ENCODE measurements around the gene LAMB4. TPM values are rescaled to one million over a fixed set of nuclear protein-coding genes. Genes with fewer than 3 reads are reported as not detected.

Gene LAMB4
- total and polyA plus RNA-seq, 7 experiments from 2014 or later = 0.17 TPM; not detected in 6

- Mint-ChIP-seq H3K27ac (peak overlapping the region; percentile 18 to 89 (median 81)), H3K27me3 (peaks cover 0 to 24% (median 5%) of the 10 kb centered on the region in 5 donors), H3K4me1 (peaks cover 9 to 24% (median 17%) of the 10 kb centered on the region in 7 donors), H3K9me3 (peaks cover 0 to 5% (median 0%) of the 10 kb centered on the region in 11 donors), H3K4me3 (peak overlapping the region in 6 of 10 donors; percentile 18 to 69 (median 40)), H3K36me3 (peaks cover 0 to 13% (median 0%) of the 10 kb centered on the region in 5 donors)
- Histone ChIP-seq H3K4me3 (ENCODE audit: low read length) (no peak overlapping the region), H3K4me1 (ENCODE audit: control insufficient read depth in 2 of 2, insufficient read depth in 2 of 2, low read length in 2 of 2) (peaks cover 0 to 9% of the 10 kb centered on the region in 2 donors), H3K9me3 (ENCODE audit: control insufficient read depth in 2 of 3, low read length in 3 of 3) (no peaks in the 10 kb centered on the region), H3K27ac (ENCODE audit: low read depth, low read length) (no peak overlapping the region), H3K27me3 (ENCODE audit: control insufficient read depth in 2 of 2, insufficient read depth in 2 of 2, low read length in 2 of 2) (no peaks in the 10 kb centered on the region), H3K36me3 (ENCODE audit: control insufficient read depth in 2 of 3, insufficient read depth in 3 of 3, low read length in 3 of 3) (no peaks in the 10 kb centered on the region)
- POLR2A ChIA-PET = no interaction called here
- CTCF ChIA-PET = interaction anchor here (1.4 kb wide), 1 partner anchor 10 kb away, joined by 9 read pairs; no protein-coding TSS in a partner anchor
- intact Hi-C loops (cut with micrococcal nuclease) = no loop called here
- DNase-seq = no peak
- ATAC-seq = peak; percentile 68
Observed at GRCh38 chr7:108136191-108136688, 6.1 kb upstream of the LAMB4 start.

GRCh38 chr7:108135446-108136190, 5.5 kb upstream of the LAMB4 start:
- H3K9me3 Mint-ChIP-seq = peaks cover 0 to 5% (median 0%) of the 10 kb centered on the region in 11 donors
- H3K27me3 Mint-ChIP-seq = peaks cover 0 to 26% (median 5%) of the 10 kb centered on the region in 5 donors
- ATAC-seq = peak; percentile 77
- CTCF ChIA-PET = interaction anchor here (1.4 kb wide), 1 partner anchor 11 kb away, joined by 9 read pairs; no protein-coding TSS in a partner anchor
- no peaks in the 10 kb centered on the region for H3K27me3 ChIP-seq (ENCODE audit: control insufficient read depth in 2 of 2, insufficient read depth in 2 of 2, low read length in 2 of 2)
- peak overlapping the region; percentile 18 to 89 (median 81) for H3K27ac Mint-ChIP-seq
- H3K36me3 ChIP-seq (ENCODE audit: control insufficient read depth in 2 of 3, insufficient read depth in 3 of 3, low read length in 3 of 3) = no peaks in the 10 kb centered on the region
- peaks cover 0 to 13% (median 0%) of the 10 kb centered on the region in 5 donors for H3K36me3 Mint-ChIP-seq
- DNase-seq = peak in 4 of 9 donors; percentile 15 to 32 (median 24)
- no peak overlapping the region for H3K27ac ChIP-seq (ENCODE audit: low read depth, low read length)
- POLR2A ChIA-PET = interaction anchor here (0.6 kb wide), 1 partner anchor 93 kb away, joined by 4 read pairs; no protein-coding TSS in a partner anchor
- no peak overlapping the region for H3K4me3 ChIP-seq (ENCODE audit: low read length)
- intact Hi-C loops (cut with micrococcal nuclease) = no loop called here
- H3K4me1 Mint-ChIP-seq = peaks cover 9 to 24% (median 17%) of the 10 kb centered on the region in 7 donors
- peak overlapping the region in 7 of 10 donors; percentile 0 to 69 (median 40) for H3K4me3 Mint-ChIP-seq
- H3K9me3 ChIP-seq (ENCODE audit: control insufficient read depth in 2 of 3, low read length in 3 of 3) = no peaks in the 10 kb centered on the region
- peaks cover 0 to 9% of the 10 kb centered on the region in 2 donors for H3K4me1 ChIP-seq (ENCODE audit: control insufficient read depth in 2 of 2, insufficient read depth in 2 of 2, low read length in 2 of 2)

- intact Hi-C loops (cut with micrococcal nuclease) = no loop called here
- H3K4me1 Mint-ChIP-seq = peaks cover 9 to 22% (median 17%) of the 10 kb centered on the region in 7 donors
- Histone ChIP-seq H3K4me3 (ENCODE audit: low read length) (no peak overlapping the region), H3K9me3 (ENCODE audit: control insufficient read depth in 2 of 3, low read length in 3 of 3) (no peaks in the 10 kb centered on the region), H3K4me1 (ENCODE audit: control insufficient read depth in 2 of 2, insufficient read depth in 2 of 2, low read length in 2 of 2) (peaks cover 0 to 9% of the 10 kb centered on the region in 2 donors), H3K27ac (ENCODE audit: low read depth, low read length) (no peak overlapping the region), H3K27me3 (ENCODE audit: control insufficient read depth in 2 of 2, insufficient read depth in 2 of 2, low read length in 2 of 2) (no peaks in the 10 kb centered on the region), H3K36me3 (ENCODE audit: control insufficient read depth in 2 of 3, insufficient read depth in 3 of 3, low read length in 3 of 3) (no peaks in the 10 kb centered on the region)
- no peak overlapping the region for H3K27ac Mint-ChIP-seq
- POLR2A ChIA-PET = no interaction called here
- DNase-seq (no peak), ATAC-seq (no peak)
- peaks cover 0 to 28% (median 0%) of the 10 kb centered on the region in 5 donors for H3K27me3 Mint-ChIP-seq
- peaks cover 0 to 13% (median 0%) of the 10 kb centered on the region in 5 donors for H3K36me3 Mint-ChIP-seq
- H3K9me3 Mint-ChIP-seq = peaks cover 0 to 5% (median 0%) of the 10 kb centered on the region in 11 donors
- no peak overlapping the region for H3K4me3 Mint-ChIP-seq
- CTCF ChIA-PET = no interaction called here
Observed at GRCh38 chr7:108134486-108134885, 4.3 kb upstream of the LAMB4 start.

GRCh38 chr7:108132551-108133265, 2.5 kb upstream of the LAMB4 start:
- POLR2A ChIA-PET = no interaction called here
- CTCF ChIA-PET = no interaction called here
- Histone ChIP-seq H3K36me3 (ENCODE audit: control insufficient read depth in 2 of 3, insufficient read depth in 3 of 3, low read length in 3 of 3) (no peaks in the 10 kb centered on the region), H3K4me1 (ENCODE audit: control insufficient read depth in 2 of 2, insufficient read depth in 2 of 2, low read length in 2 of 2) (peaks cover 0 to 9% of the 10 kb centered on the region in 2 donors), H3K9me3 (ENCODE audit: control insufficient read depth in 2 of 3, low read length in 3 of 3) (no peaks in the 10 kb centered on the region), H3K27me3 (ENCODE audit: control insufficient read depth in 2 of 2, insufficient read depth in 2 of 2, low read length in 2 of 2) (no peaks in the 10 kb centered on the region), H3K27ac (ENCODE audit: low read depth, low read length) (no peak overlapping the region), H3K4me3 (ENCODE audit: low read length) (no peak overlapping the region)
- peaks cover 0 to 10% (median 0%) of the 10 kb centered on the region in 5 donors for H3K36me3 Mint-ChIP-seq
- ATAC-seq = no peak
- peaks cover 9 to 20% (median 17%) of the 10 kb centered on the region in 7 donors for H3K4me1 Mint-ChIP-seq
- intact Hi-C loops (cut with micrococcal nuclease) = no loop called here
- H3K9me3 Mint-ChIP-seq = peaks cover 0 to 4% (median 0%) of the 10 kb centered on the region in 11 donors
- peaks cover 0 to 24% (median 0%) of the 10 kb centered on the region in 5 donors for H3K27me3 Mint-ChIP-seq
- H3K27ac Mint-ChIP-seq = no peak overlapping the region
- no peak for DNase-seq
- H3K4me3 Mint-ChIP-seq = no peak overlapping the region

GRCh38 chr7:108129018-108129965, 869 bp downstream of the LAMB4 start:
- Mint-ChIP-seq H3K27me3 (peaks cover 0 to 24% (median 0%) of the 10 kb centered on the region in 5 donors), H3K27ac (no peak overlapping the region), H3K4me1 (peaks cover 0 to 2% (median 0%) of the 10 kb centered on the region in 7 donors), H3K36me3 (no peaks in the 10 kb centered on the region), H3K4me3 (no peak overlapping the region), H3K9me3 (no peaks in the 10 kb centered on the region)
- Histone ChIP-seq H3K36me3 (ENCODE audit: control insufficient read depth in 2 of 3, insufficient read depth in 3 of 3, low read length in 3 of 3) (no peaks in the 10 kb centered on the region), H3K9me3 (ENCODE audit: control insufficient read depth in 2 of 3, low read length in 3 of 3) (no peaks in the 10 kb centered on the region), H3K27me3 (ENCODE audit: control insufficient read depth in 2 of 2, insufficient read depth in 2 of 2, low read length in 2 of 2) (no peaks in the 10 kb centered on the region), H3K4me1 (ENCODE audit: control insufficient read depth in 2 of 2, insufficient read depth in 2 of 2, low read length in 2 of 2) (no peaks in the 10 kb centered on the region), H3K4me3 (ENCODE audit: low read length) (no peak overlapping the region), H3K27ac (ENCODE audit: low read depth, low read length) (no peak overlapping the region)
- POLR2A ChIA-PET = no interaction called here
- DNase-seq (no peak), ATAC-seq (no peak)
- CTCF ChIA-PET = no interaction called here
- intact Hi-C loops (cut with micrococcal nuclease) = no loop called here

- H3K4me3 Mint-ChIP-seq = no peak overlapping the region
- Histone ChIP-seq H3K27ac (ENCODE audit: low read depth, low read length) (no peak overlapping the region), H3K27me3 (ENCODE audit: control insufficient read depth in 2 of 2, insufficient read depth in 2 of 2, low read length in 2 of 2) (no peaks in the 10 kb centered on the region), H3K4me3 (ENCODE audit: low read length) (no peak overlapping the region), H3K36me3 (ENCODE audit: control insufficient read depth in 2 of 3, insufficient read depth in 3 of 3, low read length in 3 of 3) (no peaks in the 10 kb centered on the region), H3K9me3 (ENCODE audit: control insufficient read depth in 2 of 3, low read length in 3 of 3) (no peaks in the 10 kb centered on the region), H3K4me1 (ENCODE audit: control insufficient read depth in 2 of 2, insufficient read depth in 2 of 2, low read length in 2 of 2) (no peaks in the 10 kb centered on the region)
- no peak overlapping the region for H3K27ac Mint-ChIP-seq
- intact Hi-C loops (cut with micrococcal nuclease) = no loop called here
- H3K36me3 Mint-ChIP-seq = no peaks in the 10 kb centered on the region
- no peak for ATAC-seq
- no peaks in the 10 kb centered on the region for H3K4me1 Mint-ChIP-seq
- ChIA-PET CTCF (no interaction called here), POLR2A (no interaction called here)
- DNase-seq = no peak
- peaks cover 0 to 20% (median 0%) of the 10 kb centered on the region in 5 donors for H3K27me3 Mint-ChIP-seq
- no peaks in the 10 kb centered on the region for H3K9me3 Mint-ChIP-seq
Observed at GRCh38 chr7:108128514-108128913, 1.6 kb downstream of the LAMB4 start.
